ENCODE measurements around the gene ATP8B4. TPM values are rescaled to one million over a fixed set of nuclear protein-coding genes. Genes with fewer than 3 reads are reported as not detected.

The ATP8B4 gene
- total and polyA plus RNA-seq, 11 donors: 0.51 to 14.7 (median 2.1) TPM

- TF ChIP-seq, protein P1, sequence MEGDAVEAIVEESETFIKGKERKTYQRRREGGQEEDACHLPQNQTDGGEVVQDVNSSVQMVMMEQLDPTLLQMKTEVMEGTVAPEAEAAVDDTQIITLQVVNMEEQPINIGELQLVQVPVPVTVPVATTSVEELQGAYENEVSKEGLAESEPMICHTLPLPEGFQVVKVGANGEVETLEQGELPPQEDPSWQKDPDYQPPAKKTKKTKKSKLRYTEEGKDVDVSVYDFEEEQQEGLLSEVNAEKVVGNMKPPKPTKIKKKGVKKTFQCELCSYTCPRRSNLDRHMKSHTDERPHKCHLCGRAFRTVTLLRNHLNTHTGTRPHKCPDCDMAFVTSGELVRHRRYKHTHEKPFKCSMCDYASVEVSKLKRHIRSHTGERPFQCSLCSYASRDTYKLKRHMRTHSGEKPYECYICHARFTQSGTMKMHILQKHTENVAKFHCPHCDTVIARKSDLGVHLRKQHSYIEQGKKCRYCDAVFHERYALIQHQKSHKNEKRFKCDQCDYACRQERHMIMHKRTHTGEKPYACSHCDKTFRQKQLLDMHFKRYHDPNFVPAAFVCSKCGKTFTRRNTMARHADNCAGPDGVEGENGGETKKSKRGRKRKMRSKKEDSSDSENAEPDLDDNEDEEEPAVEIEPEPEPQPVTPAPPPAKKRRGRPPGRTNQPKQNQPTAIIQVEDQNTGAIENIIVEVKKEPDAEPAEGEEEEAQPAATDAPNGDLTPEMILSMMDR (IDR thresholded peaks at IDR 0.05): no peak
- no peak for TF ChIP-seq POLR2A (IDR thresholded peaks at IDR 0.05)
- Histone ChIP-seq H3K27me3 (no peaks in the 10 kb centered on the region), H3K27ac (no peak overlapping the region), H3K4me1 (peaks cover 0 to 9% (median 0%) of the 10 kb centered on the region in 12 donors), H3K36me3 (no peaks in the 10 kb centered on the region), H3K4me3 (no peak overlapping the region), H3K9me3 (peaks cover 0 to 9% (median 0%) of the 10 kb centered on the region in 12 donors)
- intact Hi-C loops (cut with DNase I): loop anchor here in 1 of 10 donors (10.0 kb wide), 1 partner anchor 64 kb away; no protein-coding TSS in a partner anchor
- ATAC-seq (no peak), DNase-seq (no peak)
- 56 to 80% (median 75%) methylated on average over 1 of the region's 1 CpG for WGBS, 4 donors
These were observed 310.7 kb downstream of the ATP8B4 start for GRCh38 chr15:49808341-49808740.

Other genes starting within 250 kb of the ATP8B4 start
- gene SLC27A2, start 63.0 kb upstream of the ATP8B4 start, total RNA-seq: under 1 TPM in 2 of 9 donors, not detected in 7; 0.12 to 0.29 TPM
- under 1 TPM in 1 of 2 donors, not detected in 1; 0.04 TPM for gene SLC27A2, start 63.0 kb upstream of the ATP8B4 start, polyA plus RNA-seq
- under 1 TPM in 7 of 9 donors, not detected in 2; 0.18 to 0.97 (median 0.46) TPM for gene HDC, start 146.5 kb upstream of the ATP8B4 start, total RNA-seq
- under 1 TPM in 1 of 2 donors, not detected in 1; 0.19 TPM for gene HDC, start 146.5 kb upstream of the ATP8B4 start, polyA plus RNA-seq
- gene GABPB1, start 236.0 kb upstream of the ATP8B4 start, total RNA-seq: 10 to 100 TPM in 3 of 9 donors, 1 to 10 TPM in 6; 7.0 to 14.2 (median 9.6) TPM
- 1 to 10 TPM; 3.6 to 9.8 TPM for gene GABPB1, start 236.0 kb upstream of the ATP8B4 start, polyA plus RNA-seq